ENCODE measurements around the gene ZFAND3. TPM values are rescaled to one million over a fixed set of nuclear protein-coding genes. Genes with fewer than 3 reads are reported as not detected.

ZFAND3 gene
- total RNA-seq, 2 experiments from 2014 or later: 32.3 to 37.9 TPM

- H3K4me1 Mint-ChIP-seq (ENCODE audit: low read depth): peaks cover 69% of the 10 kb centered on the region
- POLR2A ChIA-PET: no interaction called here
These were observed 4.6 kb downstream of the ZFAND3 start for GRCh38 chr6:37824170-37824569.

GRCh38 chr6:37826188-37826587 is 6.7 kb downstream of the ZFAND3 start:
- Mint-ChIP-seq H3K27me3 (no peaks in the 10 kb centered on the region), H3K4me3 (no peak overlapping the region), H3K4me1 (ENCODE audit: low read depth) (peaks cover 74% of the 10 kb centered on the region), H3K27ac (peak overlapping the region; percentile 59), H3K9me3 (no peaks in the 10 kb centered on the region), H3K36me3 (ENCODE audit: low read depth) (peaks cover 10% of the 10 kb centered on the region)
- POLR2A ChIA-PET: no interaction called here
- intact Hi-C loops (cut with micrococcal nuclease): no loop called here
- TF ChIP-seq CTCF (IDR thresholded peaks at IDR 0.05): no peak
- DNase-seq (no peak), ATAC-seq (no peak)
- CTCF ChIA-PET: no interaction called here

More at GRCh38 chr6:37824170-37824569, 4.6 kb downstream of the ZFAND3 start:
- Mint-ChIP-seq H3K4me3 (no peak overlapping the region), H3K27ac (no peak overlapping the region), H3K9me3 (no peaks in the 10 kb centered on the region), H3K27me3 (no peaks in the 10 kb centered on the region), H3K36me3 (ENCODE audit: low read depth) (peaks cover 14% of the 10 kb centered on the region)
- no peak for ATAC-seq
- TF ChIP-seq CTCF (IDR thresholded peaks at IDR 0.05): no peak
- CTCF ChIA-PET: interaction anchor here (2.0 kb wide), 1 partner anchor 33 kb away, joined by 6 read pairs; no protein-coding TSS in a partner anchor
- intact Hi-C loops (cut with micrococcal nuclease): no loop called here
- DNase-seq: no peak

GRCh38 chr6:37826993-37827392 is 7.5 kb downstream of the ZFAND3 start:
- ATAC-seq (no peak), DNase-seq (no peak)
- intact Hi-C loops (cut with micrococcal nuclease): no loop called here
- Mint-ChIP-seq H3K36me3 (ENCODE audit: low read depth) (peaks cover 16% of the 10 kb centered on the region), H3K4me3 (no peak overlapping the region), H3K9me3 (no peaks in the 10 kb centered on the region), H3K27ac (peak overlapping the region; percentile 21), H3K4me1 (ENCODE audit: low read depth) (peaks cover 74% of the 10 kb centered on the region), H3K27me3 (no peaks in the 10 kb centered on the region)
- ChIA-PET POLR2A (interaction anchor here (0.6 to 1.2 kb wide), 5 partner anchors 8 to 248 kb away, joined by 3 read pairs; partner anchors contain the start of gene MDGA1), CTCF (interaction anchor here (0.9 to 1.5 kb wide), 3 partner anchors 32 to 157 kb away, joined by 3 to 5 read pairs (median 4); no protein-coding TSS in a partner anchor)
- TF ChIP-seq CTCF (IDR thresholded peaks at IDR 0.05): no peak

- DNase-seq (no peak), ATAC-seq (no peak)
- peaks cover 73% of the 10 kb centered on the region for H3K4me1 Mint-ChIP-seq (ENCODE audit: low read depth)
- ChIA-PET POLR2A (interaction anchor here (0.6 to 1.2 kb wide), 5 partner anchors 8 to 248 kb away, joined by 3 to 4 read pairs (median 3); partner anchors contain the start of genes MDGA1 and ZFAND3), CTCF (interaction anchor here (0.7 to 1.5 kb wide), 4 partner anchors 21 to 156 kb away, joined by 3 to 5 read pairs (median 4); no protein-coding TSS in a partner anchor)
- TF ChIP-seq CTCF (IDR thresholded peaks at IDR 0.05): no peak
- no peak overlapping the region for H3K4me3 Mint-ChIP-seq
- no peaks in the 10 kb centered on the region for H3K27me3 Mint-ChIP-seq
- H3K36me3 Mint-ChIP-seq (ENCODE audit: low read depth): peaks cover 21% of the 10 kb centered on the region
- H3K27ac Mint-ChIP-seq: no peak overlapping the region
- no peaks in the 10 kb centered on the region for H3K9me3 Mint-ChIP-seq
- intact Hi-C loops (cut with micrococcal nuclease): no loop called here
These were observed 8.2 kb downstream of the ZFAND3 start for GRCh38 chr6:37827603-37828265.

- Mint-ChIP-seq H3K27me3 (no peaks in the 10 kb centered on the region), H3K4me1 (ENCODE audit: low read depth) (peaks cover 55% of the 10 kb centered on the region), H3K27ac (no peak overlapping the region), H3K9me3 (peaks cover 6% of the 10 kb centered on the region), H3K36me3 (ENCODE audit: low read depth) (peaks cover 34% of the 10 kb centered on the region), H3K4me3 (no peak overlapping the region)
- ATAC-seq: no peak
- CTCF ChIA-PET: no interaction called here
- POLR2A ChIA-PET: no interaction called here
- TF ChIP-seq CTCF (IDR thresholded peaks at IDR 0.05): no peak
- intact Hi-C loops (cut with micrococcal nuclease): no loop called here
- DNase-seq: no peak
These were observed 10.7 kb downstream of the ZFAND3 start for GRCh38 chr6:37830225-37830624.

All from activated CD8-positive, alpha-beta T cell treated with anti-CD3 and anti-CD28 coated beads for 36 hours (primary cell).